GM12864 (cell line): ENCODE results near the gene SORCS2.

Source experiments
- DNase-seq: peaks from one replicate; pipeline ENCODE4 v3.0.0-alpha.2; 2011; ENCODE audit warnings: low read depth
- H3K4me3 ChIP-seq: 2 replicates; pipeline ENCODE4 v1.5.1; 2011; ENCODE audit warnings: mild to moderate bottlenecking, low read depth, low read length, control low read depth
- CTCF ChIP-seq: IDR thresholded peaks from 2 replicates; pipeline ENCODE4 v1.5.1; 2011; ENCODE audit warnings: low read depth, mild to moderate bottlenecking, moderate library complexity, low read length, control low read depth, inconsistent platforms; ENCODE audit errors: missing control alignments

The SORCS2 gene

GRCh38 chr4:7391637-7392437 is 199.5 kb downstream of the SORCS2 start:
- no peak for DNase-seq
- H3K4me3 ChIP-seq = no peak overlapping the region
- TF ChIP-seq CTCF = no peak

GRCh38 chr4:7392438-7393421 is 200.4 kb downstream of the SORCS2 start:
- TF ChIP-seq CTCF = no peak
- no peak for DNase-seq

GRCh38 chr4:7393601-7394575 is 201.6 kb downstream of the SORCS2 start:
- H3K4me3 ChIP-seq = no peak overlapping the region
- TF ChIP-seq CTCF = no peak
- no peak for DNase-seq

More at GRCh38 chr4:7392438-7393421, 200.4 kb downstream of the SORCS2 start:
- no peak overlapping the region for H3K4me3 ChIP-seq

- no peak overlapping the region for H3K4me3 ChIP-seq
- no peak for TF ChIP-seq CTCF
- no peak for DNase-seq
Measured at GRCh38 chr4:7394681-7395451, 202.5 kb downstream of the SORCS2 start.

- no peak overlapping the region for H3K4me3 ChIP-seq
- DNase-seq = no peak
- no peak for TF ChIP-seq CTCF
Measured at GRCh38 chr4:7395645-7396044, 203.3 kb downstream of the SORCS2 start.
